ENCODE measurements around the gene PTPRQ.

PTPRQ gene

DNA sequence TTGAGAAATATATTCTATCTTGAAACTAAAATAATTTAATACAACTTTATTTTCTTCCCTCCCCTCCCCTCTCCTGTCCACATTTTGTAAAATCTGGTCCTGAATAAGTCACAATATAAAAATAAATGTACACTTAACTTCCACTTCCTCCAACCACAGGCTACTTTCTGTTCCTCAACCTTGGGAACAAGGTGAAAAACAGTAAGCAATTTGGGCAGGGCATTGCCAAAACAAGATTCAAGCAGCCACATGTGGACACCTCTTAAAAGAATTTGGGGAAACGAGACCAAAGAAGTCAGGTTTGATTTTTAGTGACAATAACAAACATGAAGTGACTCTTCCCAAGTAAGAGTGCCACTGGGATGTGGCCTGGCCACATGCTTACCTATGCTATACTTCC lies 115.7 kb downstream of the PTPRQ start:
- FAIRE-seq: no peak

DNA sequence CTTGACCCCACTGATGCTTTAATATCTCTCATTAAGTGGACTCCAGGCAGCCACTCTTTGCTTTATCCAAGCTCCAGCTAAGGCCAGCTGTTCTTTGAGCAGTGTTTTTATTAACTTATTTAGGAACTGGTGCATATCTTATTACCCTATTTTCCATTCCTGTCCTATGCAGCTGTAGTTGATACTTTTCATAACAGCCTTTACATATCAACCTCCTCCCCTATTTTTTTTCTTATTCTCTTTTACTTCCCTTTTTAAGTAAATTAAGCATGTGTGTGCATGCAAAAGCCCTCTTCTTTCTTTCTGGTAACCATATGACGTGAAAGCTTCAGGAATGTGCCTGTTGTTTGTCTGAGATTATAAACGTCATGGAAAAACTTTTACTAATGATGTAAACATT lies 121.2 kb downstream of the PTPRQ start:
- no peak for FAIRE-seq

DNA sequence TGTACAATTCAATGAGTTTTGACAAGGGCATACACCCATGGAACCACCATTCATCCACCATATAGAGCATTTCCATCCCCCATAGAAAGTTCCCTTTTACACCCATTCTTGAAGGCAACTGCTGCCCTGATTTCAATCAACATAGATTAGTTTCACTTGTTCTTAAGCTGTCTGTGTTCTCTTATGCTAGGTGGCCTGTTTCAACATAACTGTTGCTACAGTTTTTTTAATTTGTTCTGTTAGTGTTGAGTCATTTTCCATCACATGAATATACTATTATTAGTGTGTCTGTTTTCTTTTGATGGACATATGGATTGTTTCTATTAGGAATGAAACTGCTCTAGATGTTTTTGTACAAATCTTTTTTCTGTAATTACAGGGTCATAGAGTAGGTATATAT lies 123.4 kb downstream of the PTPRQ start:
- no peak for FAIRE-seq

DNA sequence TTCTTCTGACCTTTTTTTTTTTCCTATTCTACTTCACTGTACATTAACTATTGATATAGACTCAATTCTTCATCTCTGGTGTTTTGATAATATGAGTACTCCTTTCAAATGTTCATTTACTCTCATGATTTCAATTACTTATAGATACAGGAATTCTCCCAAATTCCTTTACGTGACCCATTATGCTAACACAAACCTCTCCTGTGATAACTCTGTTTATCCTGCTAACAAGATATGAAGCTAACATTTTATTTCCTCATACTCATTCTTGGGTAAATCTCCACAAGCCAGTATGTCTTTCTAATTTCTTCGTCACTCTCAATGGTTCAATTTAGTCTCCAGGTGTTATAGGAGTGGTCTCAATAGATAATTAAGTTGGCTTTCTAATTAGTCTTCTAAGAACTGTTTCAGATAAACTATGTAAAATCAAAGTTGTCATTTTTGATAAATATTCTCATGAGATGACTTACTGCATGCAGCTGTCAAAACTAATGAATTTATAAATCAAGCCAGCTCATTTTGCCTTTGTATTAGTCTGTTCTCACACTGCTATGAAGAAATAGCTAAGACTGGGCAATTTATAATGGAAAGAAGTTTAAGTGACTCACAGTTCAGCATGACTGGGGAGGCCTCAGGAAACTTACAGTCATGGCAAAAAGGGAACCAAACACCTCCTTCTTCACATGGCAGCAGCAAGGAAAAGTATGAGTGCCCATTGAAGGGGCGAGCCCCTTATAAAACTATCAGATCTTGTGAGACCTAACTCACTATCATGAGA lies 132.8 kb downstream of the PTPRQ start:
- no peak for FAIRE-seq

DNA sequence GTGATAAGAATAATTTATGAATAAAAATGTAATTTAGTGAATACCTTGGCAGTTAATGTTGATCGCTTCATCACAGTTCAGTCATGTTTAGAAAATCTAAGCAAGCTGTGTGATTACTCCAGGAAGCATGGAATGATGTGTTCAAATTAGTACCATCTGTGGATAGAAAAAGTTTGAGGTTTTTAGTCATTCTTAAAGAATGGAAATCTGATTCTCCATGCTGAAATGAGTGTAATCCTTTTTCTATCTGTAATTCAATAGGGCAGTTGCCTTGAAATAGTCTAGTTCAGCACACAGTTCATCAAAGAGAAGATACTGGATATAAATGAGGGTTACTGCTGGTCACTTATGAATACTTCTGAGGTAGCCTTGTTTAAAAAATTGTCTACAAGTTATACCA lies 136.2 kb downstream of the PTPRQ start:
- no peak for FAIRE-seq

DNA sequence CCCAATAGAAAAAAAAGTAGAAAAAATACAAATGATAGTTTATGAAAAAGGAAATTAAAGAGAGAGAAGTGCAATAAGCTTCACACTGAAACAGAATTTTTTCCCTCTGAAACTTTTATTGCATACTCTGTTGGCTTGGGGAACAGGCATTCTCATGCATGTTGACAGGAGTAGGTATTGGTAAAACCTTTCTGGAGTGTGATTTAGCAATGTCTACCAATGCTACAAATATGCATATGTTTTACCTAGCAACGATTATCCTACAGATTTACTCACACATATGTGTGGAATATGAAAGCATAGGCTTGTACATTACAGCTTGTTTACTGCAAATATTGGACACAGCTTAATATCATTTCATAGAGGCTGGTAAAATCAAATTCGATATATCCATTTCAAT lies 137.7 kb downstream of the PTPRQ start:
- FAIRE-seq: no peak

DNA sequence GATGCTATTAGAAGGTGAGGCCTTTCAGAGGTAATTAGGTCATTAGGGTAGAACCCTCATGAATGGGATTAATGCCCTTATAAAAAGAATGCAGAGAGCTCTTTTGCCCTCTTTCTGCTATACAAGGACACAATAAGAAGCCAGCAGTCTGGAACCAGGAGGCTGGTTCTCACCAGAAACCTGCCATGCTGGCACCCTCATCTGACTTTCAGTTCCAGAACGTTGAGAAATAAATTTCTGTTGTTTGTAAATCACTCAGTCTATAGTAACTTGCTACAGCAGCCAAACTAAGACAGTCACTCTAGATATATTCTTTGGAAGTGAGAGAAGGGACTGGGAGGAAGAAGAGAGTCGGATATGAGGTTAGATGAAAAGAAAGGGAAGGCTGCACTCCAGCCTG lies 138.4 kb downstream of the PTPRQ start:
- FAIRE-seq: no peak

DNA sequence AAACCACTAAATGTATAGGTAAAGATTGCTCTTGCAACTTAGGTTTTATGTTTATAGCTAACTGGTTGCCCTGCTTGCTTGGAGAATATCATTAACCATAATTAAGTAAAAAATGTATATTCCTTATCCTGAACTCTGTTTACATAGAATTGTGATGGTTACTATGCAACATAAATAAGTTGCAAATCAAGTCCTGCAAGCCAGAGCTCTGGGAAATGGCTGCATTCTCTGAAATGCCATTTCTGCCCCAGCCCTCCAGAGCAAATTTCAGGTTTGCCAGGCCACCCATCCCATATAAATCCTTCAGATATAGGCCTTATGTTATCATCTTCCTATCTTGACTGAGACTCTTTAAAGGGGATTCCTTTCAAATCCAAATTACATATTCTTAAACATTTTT lies 145.0 kb downstream of the PTPRQ start:
- FAIRE-seq: no peak

DNA sequence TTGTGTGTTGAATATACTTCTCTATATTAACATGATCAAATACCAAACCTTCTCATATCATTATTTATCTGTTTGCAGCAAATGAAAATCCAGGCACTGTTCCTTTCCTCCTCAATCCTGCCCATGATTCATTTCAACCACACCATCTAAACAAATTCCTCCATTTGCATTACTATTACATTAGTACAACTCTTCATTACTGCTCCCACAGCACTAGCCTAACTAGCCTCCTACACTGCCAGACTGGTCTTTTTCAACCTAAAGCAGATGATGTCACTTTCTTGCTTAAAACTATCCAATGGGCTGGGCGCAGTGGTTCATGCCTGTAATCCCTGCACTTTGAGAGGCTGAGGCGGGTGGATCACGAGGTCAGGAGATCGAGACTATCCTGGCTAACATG lies 146.1 kb downstream of the PTPRQ start:
- no peak for FAIRE-seq

DNA sequence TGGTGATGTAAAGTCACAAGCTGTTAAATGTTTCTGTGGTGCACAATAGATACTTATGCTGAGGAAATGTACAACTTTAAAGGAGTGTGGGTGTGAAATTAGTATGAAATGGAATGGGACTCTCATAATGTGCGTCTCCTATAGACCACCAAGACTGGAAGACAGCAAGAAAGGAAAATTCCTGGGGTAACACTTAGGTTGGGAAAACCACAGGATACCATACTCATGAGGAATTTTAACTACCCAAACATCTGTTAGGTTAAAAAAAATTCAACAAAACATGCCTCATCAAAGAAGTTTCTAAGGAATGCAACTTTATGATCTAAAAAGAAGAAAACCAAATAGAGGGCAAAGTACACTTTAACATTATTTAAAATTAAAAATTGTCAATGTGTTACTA lies 149.7 kb downstream of the PTPRQ start:
- no peak for FAIRE-seq

DNA sequence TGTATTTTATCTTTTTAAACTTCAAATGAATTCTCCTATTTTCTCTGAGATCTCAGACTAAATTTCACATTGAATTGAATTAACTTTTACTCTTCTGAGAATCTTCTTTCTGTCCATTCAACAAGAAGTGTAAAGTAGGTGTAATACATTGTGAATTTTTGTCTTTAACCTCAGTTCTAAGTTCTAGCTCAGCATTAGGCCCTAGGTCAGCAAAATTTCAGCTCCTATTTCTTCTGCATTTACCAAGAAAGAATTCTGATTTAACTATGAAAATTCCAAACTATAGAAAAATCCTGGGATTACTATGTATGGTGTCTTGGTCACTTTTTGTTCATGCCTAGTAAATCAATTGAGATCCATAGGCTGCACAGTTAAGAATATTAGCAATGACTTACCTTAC lies 152.5 kb downstream of the PTPRQ start:
- FAIRE-seq: no peak

DNA sequence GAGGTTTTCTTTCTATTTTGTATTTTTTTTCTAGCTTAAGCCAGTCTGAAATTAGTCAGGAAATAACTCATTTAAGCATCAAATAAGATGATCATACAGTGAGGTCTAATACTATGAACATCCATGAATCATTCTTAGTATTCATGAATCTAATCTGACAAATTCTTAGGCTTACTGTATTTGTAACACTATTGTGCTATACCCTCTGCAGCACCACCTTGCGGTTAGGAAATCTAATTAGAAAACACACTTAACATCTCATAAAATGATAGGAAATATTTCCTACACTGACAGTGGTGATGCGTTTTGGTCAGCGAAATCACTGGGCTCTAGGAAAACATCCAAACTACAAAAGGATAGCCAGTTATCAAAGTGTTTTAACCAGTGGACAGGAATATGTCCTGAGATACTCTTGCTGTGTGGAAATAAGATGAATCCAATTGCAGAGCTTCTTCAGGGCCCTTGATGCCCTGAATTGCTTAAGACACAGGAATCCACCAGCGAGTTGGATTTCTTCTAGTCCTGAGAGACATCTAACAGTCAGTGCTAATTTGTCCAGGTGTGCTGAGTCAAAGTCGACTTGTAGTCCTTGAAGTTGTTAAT lies 154.1 kb downstream of the PTPRQ start:
- no peak for FAIRE-seq

DNA sequence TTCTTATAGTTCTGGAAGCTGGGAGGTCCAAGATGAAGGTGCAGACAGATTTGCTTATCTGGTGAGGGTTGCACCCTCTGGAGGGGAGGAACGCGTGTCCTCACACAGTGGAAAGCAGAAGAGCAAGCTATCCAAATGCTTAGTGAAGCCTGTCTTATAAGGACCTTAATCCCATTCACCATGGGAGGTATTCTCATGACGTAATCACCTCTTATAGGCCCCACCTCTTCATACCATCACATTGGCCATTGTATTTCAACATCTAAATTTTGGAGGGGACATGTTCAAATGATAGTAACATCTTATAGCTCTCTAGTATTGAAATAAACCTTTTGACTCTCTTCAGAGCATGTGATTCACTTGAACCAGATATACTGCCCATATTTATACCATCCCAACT lies 158.4 kb downstream of the PTPRQ start:
- FAIRE-seq: no peak

DNA sequence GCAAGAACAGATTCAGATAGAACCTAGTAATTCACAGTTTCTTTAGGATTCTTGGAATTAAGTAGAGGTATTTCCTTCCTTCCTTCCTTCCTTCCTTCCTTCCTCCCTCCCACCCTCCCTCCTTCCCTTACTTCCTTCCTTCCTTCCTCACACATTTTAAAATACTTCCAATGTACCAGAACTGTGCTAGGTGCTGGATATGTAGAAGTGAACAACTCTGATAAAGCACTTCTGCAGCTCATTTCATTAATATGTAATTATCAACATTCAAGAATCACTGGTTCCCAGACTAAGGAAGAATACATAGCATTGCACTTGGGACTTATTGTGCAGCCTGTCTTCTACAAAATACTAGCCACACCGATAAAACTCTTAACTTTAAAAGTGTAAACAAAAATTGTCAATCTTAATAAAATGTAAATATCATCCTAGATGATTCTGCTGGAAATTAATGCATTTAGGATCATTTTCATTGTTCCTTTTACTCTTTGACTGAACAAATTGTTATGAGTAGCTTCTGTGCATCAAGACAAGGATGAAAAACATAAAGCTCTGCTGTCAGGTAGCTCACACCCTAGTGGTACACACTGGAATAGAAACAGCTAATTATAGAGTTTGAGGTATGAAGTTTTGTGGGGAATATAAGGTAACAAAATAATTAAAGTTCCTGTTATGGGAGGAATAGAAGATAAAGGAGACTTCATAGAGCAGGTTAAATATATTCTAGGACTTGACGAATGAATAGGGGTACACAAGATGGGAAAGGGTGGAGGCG lies 163.5 kb downstream of the PTPRQ start:
- FAIRE-seq: no peak

DNA sequence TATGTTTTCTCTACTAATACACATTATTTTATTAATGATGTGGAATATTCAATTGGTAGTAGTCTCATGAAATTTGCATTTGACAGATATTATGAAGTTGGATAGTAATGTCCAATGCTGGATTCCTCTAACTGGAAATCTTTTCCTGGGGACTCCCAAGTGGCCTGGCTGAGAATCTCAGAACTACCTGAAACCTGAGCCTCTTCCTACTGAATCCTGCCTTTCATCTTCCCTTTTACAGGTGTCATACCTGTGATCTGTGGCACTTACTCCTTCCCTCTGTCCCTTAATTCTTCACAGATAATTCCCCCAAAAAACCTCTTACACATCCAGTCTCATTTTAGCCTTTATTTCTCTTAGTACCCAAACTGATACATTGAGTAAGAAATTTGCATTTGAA lies 173.7 kb downstream of the PTPRQ start:
- no peak for FAIRE-seq

DNA sequence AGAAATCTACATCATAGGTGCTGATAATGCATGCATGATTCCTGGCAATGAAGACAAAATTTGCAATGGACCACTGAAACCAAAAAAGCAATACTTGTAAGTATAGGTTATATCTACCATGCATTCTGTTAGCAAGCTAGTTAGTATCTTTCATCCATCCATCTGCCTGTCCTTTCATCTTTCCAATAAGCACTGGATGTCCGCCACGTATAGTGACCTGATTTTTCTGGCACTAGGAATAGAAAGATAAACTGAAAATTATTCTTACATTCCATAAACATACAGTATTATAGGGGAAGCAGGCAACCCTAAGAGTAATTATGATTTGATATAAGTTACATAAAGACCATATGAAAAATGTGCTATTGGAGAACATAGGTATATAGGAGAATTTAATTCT lies 176.2 kb downstream of the PTPRQ start:
- no peak for FAIRE-seq

DNA sequence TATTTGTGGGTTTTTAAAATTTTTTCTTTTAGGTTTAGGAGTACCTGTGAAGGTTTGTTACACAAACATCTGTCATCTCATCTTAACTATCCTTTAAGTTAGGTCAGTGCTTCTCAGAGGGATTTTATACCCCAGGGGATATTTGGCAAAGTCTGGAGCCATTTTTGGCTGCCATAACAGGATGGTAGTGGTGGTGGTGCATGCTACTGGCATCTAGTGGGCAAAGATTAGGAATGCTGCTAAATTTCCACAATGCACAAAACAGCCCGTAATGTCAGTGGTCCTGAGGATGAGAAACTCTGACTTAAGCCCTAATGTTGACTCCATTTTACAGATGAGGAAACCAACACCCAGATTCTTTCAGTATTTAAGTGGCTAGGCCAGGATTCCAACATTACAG lies 178.2 kb downstream of the PTPRQ start:
- no peak for FAIRE-seq

DNA sequence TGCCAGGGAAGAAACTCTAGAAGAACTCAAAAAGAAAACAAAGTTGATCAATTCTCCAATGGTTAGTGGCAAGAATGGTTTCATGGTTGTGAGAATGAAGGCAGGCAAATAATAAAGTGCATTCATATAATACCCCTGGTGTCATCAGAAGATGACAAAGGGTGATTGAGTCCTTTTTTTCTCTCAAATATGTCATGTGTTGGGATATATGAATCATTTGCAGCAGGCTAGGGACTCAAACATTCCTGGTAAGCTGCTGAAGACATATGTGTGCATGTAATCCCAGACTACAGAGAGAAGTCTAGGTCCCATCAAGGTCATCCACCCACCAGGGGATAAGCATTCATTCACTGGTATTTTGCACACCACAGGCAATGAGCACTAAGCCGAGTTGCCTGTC lies 181.0 kb downstream of the PTPRQ start:
- FAIRE-seq: no peak

DNA sequence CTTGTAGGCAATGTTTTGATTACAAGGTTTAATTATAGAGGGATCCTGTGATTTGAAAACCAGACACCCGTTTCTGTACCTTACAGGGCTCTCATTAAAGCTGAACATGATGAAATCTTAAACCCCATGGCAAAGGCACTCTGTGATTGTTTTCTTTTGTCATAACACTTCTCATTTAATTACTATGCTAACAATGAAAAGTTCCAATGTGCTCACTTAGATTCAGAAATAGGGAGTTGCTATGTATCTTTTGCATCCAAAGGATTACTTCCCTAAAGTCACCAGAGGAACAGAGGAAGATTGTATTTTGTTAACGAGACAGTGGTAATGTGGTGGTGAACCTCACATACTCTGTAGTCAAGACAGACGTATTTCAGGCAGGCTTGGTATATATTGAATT lies 181.9 kb downstream of the PTPRQ start:
- no peak for FAIRE-seq

DNA sequence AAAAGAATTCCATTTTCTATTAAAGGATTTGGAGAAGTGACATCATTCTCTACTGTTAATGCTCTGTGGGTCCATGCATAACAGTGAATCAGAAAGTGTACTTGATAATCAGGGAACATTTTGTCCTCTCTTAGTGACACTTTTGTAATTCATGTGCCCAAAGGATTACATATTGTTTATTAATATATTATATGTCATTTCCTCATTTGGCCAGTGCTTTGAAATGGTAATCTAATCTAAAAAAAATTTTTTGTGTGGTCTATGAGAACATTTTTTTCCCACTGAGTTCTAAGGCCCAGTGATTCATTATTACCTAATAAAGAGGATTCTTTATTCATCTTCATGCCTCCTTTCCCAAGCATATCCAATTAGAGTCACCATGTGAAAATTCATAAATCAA lies 183.7 kb downstream of the PTPRQ start:
- FAIRE-seq: no peak

DNA sequence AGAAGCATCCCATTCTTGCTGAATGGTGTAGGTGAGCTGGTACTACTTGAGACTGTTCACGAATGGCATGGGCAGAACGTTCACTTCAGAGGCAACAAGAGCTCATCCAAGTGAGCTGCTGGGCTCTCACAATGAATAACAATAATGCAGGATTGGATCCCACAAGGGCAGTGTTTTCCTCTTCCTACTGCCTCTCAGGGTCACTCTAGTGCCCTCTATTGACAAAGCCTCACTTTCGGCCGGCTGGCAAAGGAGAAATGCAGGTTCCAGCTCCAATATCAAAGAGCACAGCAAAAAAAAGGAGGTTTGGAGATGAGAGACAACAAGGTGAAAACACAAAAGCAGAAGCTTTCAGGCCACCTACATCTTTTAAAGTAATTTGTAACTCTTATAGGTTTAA lies 188.8 kb downstream of the PTPRQ start:
- no peak for FAIRE-seq

DNA sequence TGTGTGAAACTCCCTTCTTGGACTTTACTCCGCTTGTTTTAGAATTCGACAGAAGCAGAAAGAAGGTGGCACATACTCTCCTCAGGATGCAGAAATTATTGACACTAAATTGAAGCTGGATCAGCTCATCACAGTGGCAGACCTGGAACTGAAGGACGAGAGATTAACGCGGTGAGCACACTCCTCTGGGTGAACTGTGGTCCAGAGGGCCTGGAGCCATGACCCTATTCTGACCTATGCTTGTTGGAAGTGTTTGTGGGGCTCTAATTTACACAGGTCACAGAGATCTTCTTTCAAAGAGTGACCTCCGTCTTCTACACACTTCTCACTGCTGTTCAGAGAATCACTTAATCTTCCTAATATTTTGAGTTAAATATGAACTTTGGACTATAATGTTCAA lies 190.9 kb downstream of the PTPRQ start:
- no peak for FAIRE-seq

DNA sequence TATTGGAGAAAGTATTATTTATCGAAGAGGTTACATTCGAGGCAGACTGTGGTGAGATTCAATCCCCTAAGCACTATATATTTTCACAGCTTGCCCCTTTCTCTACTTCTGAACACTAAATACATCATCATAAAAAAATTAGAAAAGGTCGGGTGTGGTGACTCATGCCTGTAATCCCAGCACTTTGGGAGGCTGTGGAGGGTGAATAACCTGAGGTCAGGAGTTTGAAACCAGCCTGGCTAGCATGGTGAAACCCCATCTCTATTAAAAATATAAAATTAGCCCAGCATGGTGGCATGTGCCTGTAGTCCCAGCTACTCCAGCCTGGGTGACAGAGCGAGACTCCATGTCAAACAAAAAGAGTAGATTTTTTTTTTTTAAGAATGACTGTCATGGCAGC lies 192.8 kb downstream of the PTPRQ start:
- no peak for FAIRE-seq

DNA sequence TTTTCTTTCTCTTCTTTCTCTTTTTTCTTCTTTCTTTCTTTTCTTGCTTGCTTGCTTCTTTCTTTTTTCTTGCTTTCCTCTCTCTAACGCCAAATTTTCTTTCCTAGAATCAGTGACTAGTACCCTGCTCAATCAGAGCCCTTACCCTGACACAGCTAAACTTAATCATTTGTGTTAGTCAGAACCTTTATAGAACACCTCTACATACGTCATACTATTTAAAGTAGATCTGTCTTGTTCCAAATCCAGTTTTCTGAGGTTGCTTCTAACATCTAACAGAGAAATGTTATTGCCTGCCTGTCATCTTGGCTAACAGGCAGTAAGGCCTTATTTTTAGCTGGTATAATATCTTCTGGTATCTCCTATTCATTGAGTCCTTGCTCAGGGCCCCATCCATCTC lies 197.9 kb downstream of the PTPRQ start:
- no peak for FAIRE-seq

Data from TTC549 (cell line).